ENCODE measurements around the gene FARP2.

Gene FARP2

GRCh38 chr2:241312082-241312481, 44.0 kb upstream of the FARP2 start:
- no peak for TF ChIP-seq SUZ12 (IDR thresholded peaks at IDR 0.05; ENCODE audit: extremely low read depth, insufficient read depth, insufficient read length)
- no peak for TF ChIP-seq ZNF274 (IDR thresholded peaks at IDR 0.05; ENCODE audit: low read depth, low read length)
- no peak for TF ChIP-seq YY1 (IDR thresholded peaks at IDR 0.05; ENCODE audit: insufficient read depth, insufficient read length)
- H3K9me3 ChIP-seq (ENCODE audit: insufficient read depth, low read length) = no peaks in the 10 kb centered on the region
- peaks cover 36% of the 10 kb centered on the region for H3K36me3 ChIP-seq (ENCODE audit: insufficient read depth, insufficient read length, low read length)
- H3K9ac ChIP-seq (ENCODE audit: insufficient read length, low read depth) = no peak overlapping the region
- H3K27me3 ChIP-seq (ENCODE audit: insufficient read depth, insufficient read length) = no peaks in the 10 kb centered on the region
- peaks cover 4% of the 10 kb centered on the region for H3K4me1 ChIP-seq (ENCODE audit: insufficient read depth, insufficient read length)
- H3K4me3 ChIP-seq (ENCODE audit: insufficient read length, low read depth) = no peak overlapping the region
- DNase-seq (ENCODE audit: low read depth, low spot score) = no peak

DNA sequence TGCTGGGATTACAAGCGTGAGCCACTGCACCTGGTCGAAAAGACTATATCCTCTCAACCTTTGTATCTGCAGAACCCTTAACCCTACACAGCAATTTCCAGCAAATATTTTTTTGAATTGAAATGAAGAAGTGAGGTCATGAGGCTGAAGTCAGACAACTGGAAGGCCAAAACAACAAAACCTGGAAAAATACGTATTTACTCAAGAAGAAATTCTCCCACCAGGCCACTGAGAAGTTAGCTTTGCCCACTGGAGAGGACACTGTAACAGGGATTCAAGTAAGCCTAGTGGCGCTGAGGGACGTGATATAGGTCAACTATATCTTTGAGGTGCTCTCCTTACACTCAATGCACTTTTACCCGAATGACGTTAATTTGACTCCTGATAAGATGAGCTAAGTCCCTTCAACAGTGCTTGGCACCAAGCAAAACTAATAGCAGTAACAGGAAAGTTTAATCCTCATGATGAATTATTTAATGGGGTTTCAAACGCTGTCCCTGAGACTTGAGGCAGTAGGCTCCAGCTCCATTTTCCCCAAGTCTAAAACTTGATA, 42.5 kb upstream of the FARP2 start:
- Histone ChIP-seq H3K9me3 (ENCODE audit: insufficient read depth, low read length) (no peaks in the 10 kb centered on the region), H3K27me3 (ENCODE audit: insufficient read depth, insufficient read length) (no peaks in the 10 kb centered on the region), H3K36me3 (ENCODE audit: insufficient read depth, insufficient read length, low read length) (peaks cover 39% of the 10 kb centered on the region), H3K4me3 (ENCODE audit: insufficient read length, low read depth) (peak overlapping the region; percentile 94), H3K9ac (ENCODE audit: insufficient read length, low read depth) (peak overlapping the region; percentile 94), H3K4me1 (ENCODE audit: insufficient read depth, insufficient read length) (peaks cover 2% of the 10 kb centered on the region)
- TF ChIP-seq SUZ12 (IDR thresholded peaks at IDR 0.05; ENCODE audit: extremely low read depth, insufficient read depth, insufficient read length) = no peak
- no peak for TF ChIP-seq YY1 (IDR thresholded peaks at IDR 0.05; ENCODE audit: insufficient read depth, insufficient read length)
- TF ChIP-seq ZNF274 (IDR thresholded peaks at IDR 0.05; ENCODE audit: low read depth, low read length) = no peak
- DNase-seq (ENCODE audit: low read depth, low spot score) = no peak

- peak overlapping the region; percentile 94 for H3K4me3 ChIP-seq (ENCODE audit: insufficient read length, low read depth)
- H3K9me3 ChIP-seq (ENCODE audit: insufficient read depth, low read length) = no peaks in the 10 kb centered on the region
- H3K36me3 ChIP-seq (ENCODE audit: insufficient read depth, insufficient read length, low read length) = peaks cover 35% of the 10 kb centered on the region
- peak overlapping the region; percentile 94 for H3K9ac ChIP-seq (ENCODE audit: insufficient read length, low read depth)
- no peak for TF ChIP-seq SUZ12 (IDR thresholded peaks at IDR 0.05; ENCODE audit: extremely low read depth, insufficient read depth, insufficient read length)
- no peaks in the 10 kb centered on the region for H3K27me3 ChIP-seq (ENCODE audit: insufficient read depth, insufficient read length)
- H3K4me1 ChIP-seq (ENCODE audit: insufficient read depth, insufficient read length) = no peaks in the 10 kb centered on the region
- no peak for DNase-seq (ENCODE audit: low read depth, low spot score)
Observed at GRCh38 chr2:241314226-241315092, 41.6 kb upstream of the FARP2 start.

GRCh38 chr2:241315093-241315878, 40.8 kb upstream of the FARP2 start, which contains the start of gene HDLBP:
TSS of gene HDLBP (minus strand) at chr2:241315672. CDS start at chr2:241266869, 48,803 bp downstream.
- Histone ChIP-seq H3K27me3 (ENCODE audit: insufficient read depth, insufficient read length) (no peaks in the 10 kb centered on the region), H3K9ac (ENCODE audit: insufficient read length, low read depth) (peak within 1 kb of the TSS; percentile 98), H3K4me3 (ENCODE audit: insufficient read length, low read depth) (peak within 1 kb of the TSS; percentile 97), H3K4me1 (ENCODE audit: insufficient read depth, insufficient read length) (no peaks in the 10 kb centered on the region), H3K36me3 (ENCODE audit: insufficient read depth, insufficient read length, low read length) (peaks cover 39% of the 10 kb centered on the region), H3K9me3 (ENCODE audit: insufficient read depth, low read length) (no peaks in the 10 kb centered on the region)
- no peak for TF ChIP-seq ZNF274 (IDR thresholded peaks at IDR 0.05; ENCODE audit: low read depth, low read length)
- peak; percentile 92 for TF ChIP-seq YY1 (IDR thresholded peaks at IDR 0.05; ENCODE audit: insufficient read depth, insufficient read length)
- TF ChIP-seq SUZ12 (IDR thresholded peaks at IDR 0.05; ENCODE audit: extremely low read depth, insufficient read depth, insufficient read length) = no peak
- peak; percentile 99 for DNase-seq (ENCODE audit: low read depth, low spot score)

GRCh38 chr2:241315879-241316631, 40.0 kb upstream of the FARP2 start, which contains the start of gene SEPTIN2:
TSS of gene SEPTIN2 (plus strand) at chr2:241315925. CDS start at chr2:241324233, 8,308 bp downstream.
- no peak for TF ChIP-seq YY1 (IDR thresholded peaks at IDR 0.05; ENCODE audit: insufficient read depth, insufficient read length)
- no peak for TF ChIP-seq ZNF274 (IDR thresholded peaks at IDR 0.05; ENCODE audit: low read depth, low read length)
- TF ChIP-seq SUZ12 (IDR thresholded peaks at IDR 0.05; ENCODE audit: extremely low read depth, insufficient read depth, insufficient read length) = no peak
- H3K27me3 ChIP-seq (ENCODE audit: insufficient read depth, insufficient read length) = no peaks in the 10 kb centered on the region
- no peaks in the 10 kb centered on the region for H3K9me3 ChIP-seq (ENCODE audit: insufficient read depth, low read length)
- peak within 1 kb of the TSS; percentile 98 for H3K9ac ChIP-seq (ENCODE audit: insufficient read length, low read depth)
- H3K36me3 ChIP-seq (ENCODE audit: insufficient read depth, insufficient read length, low read length) = peaks cover 42% of the 10 kb centered on the region
- no peak for DNase-seq (ENCODE audit: low read depth, low spot score)
- peak within 1 kb of the TSS; percentile 97 for H3K4me3 ChIP-seq (ENCODE audit: insufficient read length, low read depth)
- H3K4me1 ChIP-seq (ENCODE audit: insufficient read depth, insufficient read length) = no peaks in the 10 kb centered on the region

GRCh38 chr2:241316825-241317224, 39.3 kb upstream of the FARP2 start:
- DNase-seq (ENCODE audit: low read depth, low spot score) = no peak
- H3K27me3 ChIP-seq (ENCODE audit: insufficient read depth, insufficient read length) = no peaks in the 10 kb centered on the region
- TF ChIP-seq YY1 (IDR thresholded peaks at IDR 0.05; ENCODE audit: insufficient read depth, insufficient read length) (no peak), ZNF274 (IDR thresholded peaks at IDR 0.05; ENCODE audit: low read depth, low read length) (no peak), SUZ12 (IDR thresholded peaks at IDR 0.05; ENCODE audit: extremely low read depth, insufficient read depth, insufficient read length) (no peak)
- peaks cover 42% of the 10 kb centered on the region for H3K36me3 ChIP-seq (ENCODE audit: insufficient read depth, insufficient read length, low read length)
- H3K4me1 ChIP-seq (ENCODE audit: insufficient read depth, insufficient read length) = no peaks in the 10 kb centered on the region
- no peaks in the 10 kb centered on the region for H3K9me3 ChIP-seq (ENCODE audit: insufficient read depth, low read length)
- peak overlapping the region; percentile 97 for H3K4me3 ChIP-seq (ENCODE audit: insufficient read length, low read depth)
- H3K9ac ChIP-seq (ENCODE audit: insufficient read length, low read depth) = peak overlapping the region; percentile 98

All from NT2/D1 (cell line).